ENCODE measurements around the gene TAF1B. TPM values are rescaled to one million over a fixed set of nuclear protein-coding genes. Genes with fewer than 3 reads are reported as not detected.

The TAF1B gene
- total and polyA plus RNA-seq, 10 of the 15 experiments (the other 5 are each of a cell fraction or from before 2014, with no cell fraction given): 8.1 to 18.3 (median 12.4) TPM

DNA sequence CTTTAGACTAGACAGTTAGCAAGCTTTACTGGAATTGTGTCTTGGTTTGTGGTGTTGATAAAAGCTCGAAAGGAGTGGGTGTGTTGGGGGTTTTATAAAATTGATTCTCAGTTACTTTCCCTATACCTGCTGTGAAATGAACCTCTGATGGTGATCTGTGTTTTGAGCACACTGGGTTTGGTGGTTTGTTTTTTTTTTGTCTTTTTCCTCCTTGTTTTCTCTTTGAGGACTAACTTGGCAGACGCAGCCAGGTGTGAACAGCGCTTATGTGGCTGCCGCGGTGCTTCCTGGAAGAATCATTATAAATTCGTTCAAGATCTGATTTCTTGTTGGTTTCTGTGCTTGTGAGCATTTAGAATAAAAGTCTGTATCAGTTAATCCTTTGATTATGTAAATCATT lies 136.7 kb downstream of the TAF1B start:
- H3K27me3 ChIP-seq (replicated peaks in 1 of 2; ENCODE audit: control insufficient read depth in 2 of 2, insufficient read depth in 2 of 2, low read length in 1 of 2): no peaks in the 10 kb centered on the region
- TF ChIP-seq ZNF24 (IDR thresholded peaks at IDR 0.05) (no peak), MEF2B (IDR thresholded peaks at IDR 0.05; ENCODE audit: partially characterized antibody, poor library complexity, severe bottlenecking) (no peak), JUND (IDR thresholded peaks at IDR 0.05; ENCODE audit: low read depth, low read length) (no peak), SP1 (IDR thresholded peaks at IDR 0.05; ENCODE audit: low read depth, low read length) (no peak), SREBF1 (IDR thresholded peaks at IDR 0.05; ENCODE audit: low read length) (no peak), NBN (IDR thresholded peaks at IDR 0.05) (no peak), GABPA (IDR thresholded peaks at IDR 0.05; ENCODE audit: low read depth) (no peak), STAT3 (IDR thresholded peaks at IDR 0.05; ENCODE audit: low read depth, low read length) (no peak), MTA2 (IDR thresholded peaks at IDR 0.05; ENCODE audit: low read depth) (no peak), CREM (IDR thresholded peaks at IDR 0.05; ENCODE audit: low read depth) (no peak)
- TF ChIP-seq, protein P1, sequence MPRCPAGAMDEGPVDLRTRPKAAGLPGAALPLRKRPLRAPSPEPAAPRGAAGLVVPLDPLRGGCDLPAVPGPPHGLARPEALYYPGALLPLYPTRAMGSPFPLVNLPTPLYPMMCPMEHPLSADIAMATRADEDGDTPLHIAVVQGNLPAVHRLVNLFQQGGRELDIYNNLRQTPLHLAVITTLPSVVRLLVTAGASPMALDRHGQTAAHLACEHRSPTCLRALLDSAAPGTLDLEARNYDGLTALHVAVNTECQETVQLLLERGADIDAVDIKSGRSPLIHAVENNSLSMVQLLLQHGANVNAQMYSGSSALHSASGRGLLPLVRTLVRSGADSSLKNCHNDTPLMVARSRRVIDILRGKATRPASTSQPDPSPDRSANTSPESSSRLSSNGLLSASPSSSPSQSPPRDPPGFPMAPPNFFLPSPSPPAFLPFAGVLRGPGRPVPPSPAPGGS (IDR thresholded peaks at IDR 0.05; ENCODE audit: borderline replicate concordance, insufficient read depth, low read depth, low read length, poor library complexity, severe bottlenecking): no peak
- TF ChIP-seq, protein P2, sequence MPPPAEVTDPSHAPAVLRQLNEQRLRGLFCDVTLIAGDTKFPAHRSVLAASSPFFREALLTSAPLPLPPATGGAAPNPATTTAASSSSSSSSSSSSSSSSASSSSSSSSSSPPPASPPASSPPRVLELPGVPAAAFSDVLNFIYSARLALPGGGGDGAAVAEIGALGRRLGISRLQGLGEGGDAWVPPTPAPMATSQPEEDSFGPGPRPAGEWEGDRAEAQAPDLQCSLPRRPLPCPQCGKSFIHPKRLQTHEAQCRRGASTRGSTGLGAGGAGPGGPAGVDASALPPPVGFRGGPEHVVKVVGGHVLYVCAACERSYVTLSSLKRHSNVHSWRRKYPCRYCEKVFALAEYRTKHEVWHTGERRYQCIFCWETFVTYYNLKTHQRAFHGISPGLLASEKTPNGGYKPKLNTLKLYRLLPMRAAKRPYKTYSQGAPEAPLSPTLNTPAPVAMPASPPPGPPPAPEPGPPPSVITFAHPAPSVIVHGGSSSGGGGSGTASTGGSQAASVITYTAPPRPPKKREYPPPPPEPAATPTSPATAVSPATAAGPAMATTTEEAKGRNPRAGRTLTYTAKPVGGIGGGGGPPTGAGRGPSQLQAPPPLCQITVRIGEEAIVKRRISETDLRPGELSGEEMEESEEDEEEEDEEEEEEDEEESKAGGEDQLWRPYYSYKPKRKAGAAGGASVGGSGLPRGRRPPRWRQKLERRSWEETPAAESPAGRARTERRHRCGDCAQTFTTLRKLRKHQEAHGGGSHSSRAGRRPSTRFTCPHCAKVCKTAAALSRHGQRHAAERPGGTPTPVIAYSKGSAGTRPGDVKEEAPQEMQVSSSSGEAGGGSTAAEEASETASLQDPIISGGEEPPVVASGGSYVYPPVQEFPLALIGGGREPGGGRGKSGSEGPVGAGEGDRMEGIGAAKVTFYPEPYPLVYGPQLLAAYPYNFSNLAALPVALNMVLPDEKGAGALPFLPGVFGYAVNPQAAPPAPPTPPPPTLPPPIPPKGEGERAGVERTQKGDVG (CRISPR knock-in tag; IDR thresholded peaks at IDR 0.05): no peak
- SMC1A ChIA-PET (ENCODE audit: uncharacterized antibody, unreplicated experiment): interaction anchor here (1.3 kb wide), 1 partner anchor 69 kb away, joined by 4 read pairs; no protein-coding TSS in a partner anchor
- no peaks in the 10 kb centered on the region; the same call in 2 of the 3 replicates for H3K9me3 ChIP-seq (replicated peaks; ENCODE audit: control insufficient read depth, insufficient read depth, low read length)
- CTCF ChIA-PET: no interaction called here
- no peak overlapping the region for H2AFZ ChIP-seq (ENCODE audit: control insufficient read depth, low read depth, low read length)
- in situ Hi-C loops (cut with MboI): no loop called here
- H3K9ac ChIP-seq (ENCODE audit: control insufficient read depth, insufficient read depth, low read length): no peak overlapping the region
- H3K79me2 ChIP-seq (ENCODE audit: control insufficient read depth, insufficient read depth, low read length): no peaks in the 10 kb centered on the region
- 62% methylated on average over 6 of the region's 6 CpGs for WGBS (ENCODE audit: insufficient coverage, insufficient replicate concordance, low lambda C conversion rate, missing lambda C conversion rate)
- H3K27ac ChIP-seq (ENCODE audit: control insufficient read depth, insufficient read depth): no peak overlapping the region
- RAD21 ChIA-PET (ENCODE audit: unreplicated experiment): no interaction called here
- no TSS peak for BruUV-seq (replicated peaks)
- H3K4me3 ChIP-seq: no peak overlapping the region
- intact Hi-C loops (cut with micrococcal nuclease; ENCODE audit: unreplicated experiment): no loop called here
- H3K4me2 ChIP-seq (ENCODE audit: control insufficient read depth, insufficient read depth): no peak overlapping the region
- no peaks in the 10 kb centered on the region for H3K36me3 ChIP-seq (ENCODE audit: control insufficient read depth in 2 of 2, insufficient read depth in 2 of 2, low read length in 1 of 2)
- no peak for DNase-seq (ENCODE audit: low read depth, low spot score)
- H3K4me1 ChIP-seq (ENCODE audit: control insufficient read depth, insufficient read depth, low read length): no peaks in the 10 kb centered on the region
- no peak for ATAC-seq
- H4K20me1 ChIP-seq (ENCODE audit: control insufficient read depth, insufficient read depth): no peaks in the 10 kb centered on the region
- POLR2A ChIA-PET: no interaction called here
- FAIRE-seq: no peak

Measured in GM12878 (cell line).